GM19324 (cell line): Measurements from ENCODE around the gene MAP3K5.
"Not testable (repeated sequence)": the region's sequence is repeated elsewhere in the genome, so short reads cannot be mapped to it uniquely, and the experiment has no call there.

Experiments used
- ATAC-seq: cut with Tn5 transposase; IDR thresholded peaks from one replicate; pipeline ENCODE4 v1.9.1; 2021; ENCODE audit warnings: mild to moderate bottlenecking, moderate library complexity; ENCODE audit not compliant: unreplicated experiment, low FRiP score

Gene MAP3K5

DNA sequence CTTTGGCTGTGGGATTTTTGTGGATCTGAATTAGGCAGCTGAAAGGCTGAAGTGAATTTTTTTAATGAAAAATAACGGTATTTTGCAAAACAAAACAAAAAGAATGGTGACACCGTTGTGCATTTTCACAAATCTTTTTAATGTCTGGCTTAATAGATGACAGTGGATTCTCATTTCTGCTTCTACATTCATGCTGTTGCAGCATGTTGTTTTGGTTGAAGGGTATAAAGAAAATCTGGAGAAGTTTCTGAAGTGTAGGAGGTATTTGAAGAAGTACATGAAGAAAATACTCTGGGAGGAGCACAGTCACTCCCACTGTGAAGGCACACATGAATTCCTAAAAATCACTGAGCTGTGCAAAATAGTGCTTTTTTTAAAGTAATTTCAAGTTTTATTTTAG is 3.1 kb upstream of the MAP3K5 start:
- ATAC-seq: no peak

- ATAC-seq: no peak
These were observed 1.1 kb upstream of the MAP3K5 start for GRCh38 chr6:136793363-136793762.

GRCh38 chr6:136792095-136792409 is 225 bp downstream of the MAP3K5 start:
- no peak for ATAC-seq

- peak; percentile 18 for ATAC-seq
These were observed 782 bp downstream of the MAP3K5 start for GRCh38 chr6:136791296-136792094.

- no peak for ATAC-seq
These were observed 1.6 kb downstream of the MAP3K5 start for GRCh38 chr6:136790411-136791295.

GRCh38 chr6:136789440-136789839 is 2.8 kb downstream of the MAP3K5 start:
- not testable (repeated sequence) for ATAC-seq

DNA sequence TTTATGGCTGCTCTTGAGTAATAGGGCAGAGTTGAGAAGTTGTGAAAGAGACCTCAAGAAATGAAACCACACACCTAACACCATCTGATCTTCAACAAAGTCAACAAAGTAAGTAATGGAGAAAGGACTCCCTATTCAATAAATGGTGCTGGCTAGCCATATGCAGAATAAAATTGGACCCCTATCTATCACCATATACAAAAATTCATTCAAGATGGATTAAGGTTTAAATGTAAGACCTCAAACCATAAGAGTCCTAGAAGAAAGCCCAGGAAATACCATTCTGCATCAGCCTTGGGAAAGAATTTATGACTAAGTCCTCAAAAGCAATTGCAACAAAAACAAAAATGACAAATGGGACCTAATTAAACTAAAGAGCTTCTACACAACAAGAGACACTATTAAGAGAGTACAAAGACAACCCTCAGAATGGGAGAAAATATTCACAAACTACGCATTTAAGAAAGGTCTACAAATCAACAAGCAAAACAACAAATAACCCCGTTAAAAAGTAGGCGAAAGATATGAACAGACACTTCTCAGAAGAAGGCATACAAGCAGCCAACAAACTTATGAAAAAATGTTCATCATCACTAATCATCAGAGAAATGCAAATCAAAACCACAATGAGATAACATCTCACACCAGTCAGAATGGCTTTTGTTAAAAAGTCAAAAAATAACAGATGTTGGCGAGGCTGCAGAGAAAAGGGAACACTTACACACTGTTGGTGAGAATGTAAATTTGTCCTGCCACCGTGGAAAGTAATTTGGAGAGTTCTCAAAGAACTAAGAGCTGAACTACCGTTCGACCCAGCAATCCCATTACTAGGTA is 4.0 kb downstream of the MAP3K5 start:
- no peak for ATAC-seq

GRCh38 chr6:136787726-136788068 is 4.6 kb downstream of the MAP3K5 start:
- no peak for ATAC-seq

GRCh38 chr6:136786658-136787057 is 5.6 kb downstream of the MAP3K5 start:
- ATAC-seq: no peak

- no peak for ATAC-seq
These were observed 7.1 kb downstream of the MAP3K5 start for GRCh38 chr6:136784910-136785746.

DNA sequence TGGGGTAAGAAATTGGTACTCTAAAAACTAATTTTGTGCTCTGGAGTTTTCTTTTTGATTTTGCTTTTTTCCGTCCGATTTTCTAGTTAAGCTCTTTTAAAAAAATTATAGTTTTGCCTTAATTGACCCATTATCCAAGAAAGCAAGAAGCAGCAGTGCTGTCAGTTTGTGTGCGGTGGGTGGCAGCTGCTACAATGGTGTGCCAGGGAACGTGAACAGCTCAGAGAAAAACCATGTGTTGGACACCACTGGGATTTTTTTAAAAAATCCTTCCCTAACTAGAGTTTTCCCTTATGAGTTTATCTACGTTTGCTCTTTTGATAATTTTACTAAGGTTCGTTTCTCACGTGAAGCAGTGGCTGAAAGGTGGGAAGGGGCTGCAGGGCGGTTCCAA is 8.0 kb downstream of the MAP3K5 start:
- no peak for ATAC-seq

DNA sequence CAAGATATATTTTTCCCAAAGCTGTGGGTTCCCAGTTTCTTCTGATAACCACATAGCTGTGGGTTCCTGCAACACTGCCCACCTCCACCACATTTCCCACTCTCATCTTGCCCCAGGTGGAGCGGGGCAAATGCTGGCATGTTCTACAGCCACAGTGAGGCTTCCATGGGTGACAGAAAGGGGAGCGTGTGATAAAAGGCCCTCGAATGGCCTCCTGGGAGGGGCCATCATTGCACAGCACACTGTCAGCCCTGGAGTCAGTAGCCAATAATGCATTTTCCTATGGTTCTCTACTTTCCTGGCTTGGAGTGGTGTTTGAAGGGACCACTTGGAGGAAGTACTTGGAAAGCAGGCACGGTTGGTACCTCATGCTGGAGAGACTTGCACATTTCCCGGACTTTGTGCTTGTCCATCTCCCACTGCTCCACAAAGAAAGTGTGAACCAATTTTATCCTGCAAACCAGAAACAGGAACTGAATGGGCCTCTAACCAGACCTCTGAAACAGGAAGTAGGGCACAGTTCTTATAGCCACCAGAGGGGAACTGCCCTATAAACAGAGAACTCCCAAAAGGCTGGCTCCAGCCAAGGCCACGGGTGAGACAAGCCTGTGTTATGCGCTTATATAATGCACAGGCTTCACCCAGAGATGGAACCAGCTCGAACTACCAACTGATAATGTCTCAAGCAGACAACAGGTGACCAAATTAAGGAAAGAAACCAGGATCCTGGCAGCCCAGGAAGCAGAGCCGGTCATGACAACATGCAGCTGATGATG is 8.6 kb downstream of the MAP3K5 start:
- peak; percentile 72 for ATAC-seq

GRCh38 chr6:136783021-136783420 is 9.3 kb downstream of the MAP3K5 start:
- no peak for ATAC-seq

DNA sequence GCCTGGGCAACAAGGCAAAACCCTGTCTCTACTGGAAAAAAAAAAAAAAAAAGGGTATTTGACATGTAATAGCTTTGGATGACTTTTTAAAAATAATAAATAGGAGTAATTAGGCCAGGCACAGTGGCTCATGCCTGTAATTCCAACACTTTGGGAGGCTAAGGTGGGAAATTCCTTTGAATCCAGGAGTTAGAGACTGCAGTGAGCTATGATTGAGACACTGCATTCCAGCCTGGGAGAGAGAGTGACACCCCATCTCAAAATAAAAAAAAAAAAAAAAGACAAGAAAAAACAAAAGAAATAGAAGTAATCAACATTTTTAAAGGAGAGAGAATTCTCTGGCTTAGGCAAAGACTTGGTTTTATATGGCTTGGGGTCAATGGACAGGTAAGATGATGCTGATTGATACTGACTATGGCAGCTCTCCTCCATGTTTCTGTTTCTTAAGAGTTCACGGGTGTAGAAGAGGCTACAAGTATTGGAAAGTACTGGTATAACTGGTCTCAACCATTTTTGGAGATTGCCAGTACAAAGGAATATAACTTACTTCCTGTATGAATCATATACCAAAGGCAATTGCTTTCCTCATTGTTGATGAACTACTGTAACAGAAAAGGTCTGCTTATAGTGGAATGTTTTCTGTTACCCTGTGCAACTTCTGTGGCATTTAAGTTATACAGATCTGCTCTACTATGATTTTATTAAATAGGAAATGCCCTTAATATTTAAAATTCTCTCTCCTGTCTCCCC is 10.1 kb downstream of the MAP3K5 start:
- no peak for ATAC-seq

GRCh38 chr6:136780972-136781371 is 11.3 kb downstream of the MAP3K5 start:
- ATAC-seq: no peak

DNA sequence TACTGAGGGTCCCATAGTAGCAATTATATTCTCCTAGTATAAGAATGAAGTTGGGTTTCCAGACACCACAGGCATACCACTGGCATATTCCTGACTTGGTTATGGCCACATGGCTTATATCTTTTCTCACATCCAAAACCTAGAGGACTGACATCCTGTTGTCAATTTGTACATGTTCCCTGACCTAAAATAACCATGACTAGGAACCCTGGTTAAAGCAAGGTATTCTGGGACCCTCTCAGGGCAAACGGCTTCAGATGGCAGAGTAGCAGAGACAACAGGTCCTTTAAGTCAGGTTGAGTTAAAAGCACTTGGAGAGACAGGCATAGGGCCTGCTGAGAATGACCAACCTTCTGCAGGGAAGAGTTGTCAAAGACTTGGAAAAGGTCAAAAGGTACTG is 12.6 kb downstream of the MAP3K5 start:
- ATAC-seq: no peak

GRCh38 chr6:136777651-136778050 is 14.6 kb downstream of the MAP3K5 start:
- ATAC-seq: no peak

- no peak for ATAC-seq
These were observed 16.7 kb downstream of the MAP3K5 start for GRCh38 chr6:136775548-136775947.

DNA sequence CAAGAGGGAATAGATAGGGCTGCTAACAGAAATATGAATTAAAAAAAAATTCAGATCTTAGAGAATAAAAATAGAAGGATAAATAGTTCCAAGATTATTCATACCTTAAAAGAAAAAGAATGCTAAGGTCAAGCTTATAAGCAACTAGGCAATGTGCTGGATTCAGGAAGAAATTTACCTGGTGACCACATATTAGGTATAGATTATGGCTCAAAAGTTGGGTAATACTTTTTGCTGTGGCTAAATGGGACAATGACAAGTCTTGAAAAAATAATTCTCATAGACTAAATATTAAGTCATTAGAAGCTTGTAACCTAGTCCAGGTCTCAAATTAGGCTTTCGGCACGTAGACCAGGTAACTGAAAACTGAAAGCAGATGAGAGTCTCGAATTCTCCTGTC is 17.2 kb downstream of the MAP3K5 start:
- no peak for ATAC-seq
